MG63 (cell line): ENCODE results near the gene PHF21A. TPM values are rescaled to one million over a fixed set of nuclear protein-coding genes. Genes with fewer than 3 reads are reported as not detected.
A peak's percentile ranks its signal among the peaks of the same experiment; 100 is the strongest.

Source experiments
- DNase-seq: peaks from one replicate; pipeline ENCODE4 v3.0.0-alpha.2; 2020
- H3K27me3 ChIP-seq: fragments of 250-450 bp; sonication (Bioruptor Pico); 2 replicates; pipeline ENCODE4 v1.5.1; 2020; ENCODE audit warnings: mild to moderate bottlenecking, moderate library complexity
- H3K36me3 ChIP-seq: fragments of 250-450 bp; sonication (Bioruptor Pico); 2 replicates; pipeline ENCODE4 v1.5.1; 2020; ENCODE audit warnings: mild to moderate bottlenecking, moderate library complexity
- H3K4me3 ChIP-seq: fragments of 250-450 bp; sonication (Bioruptor Pico); 2 replicates; pipeline ENCODE4 v1.5.1; 2020; ENCODE audit warnings: mild to moderate bottlenecking, moderate library complexity
- H3K9me3 ChIP-seq: fragments of 250-450 bp; sonication (Bioruptor Pico); 2 replicates; pipeline ENCODE4 v1.5.1; 2020; ENCODE audit warnings: mild to moderate bottlenecking, moderate library complexity
- total RNA-seq: library from RNA; depleted of rRNA; stranded (reverse); fragments of >200 nt; shearing (Covaris generic); gene quantifications from 2 replicates; pipeline ENCODE4 v1.2.3, GENCODE V29; 2014; ENCODE audit warnings: low replicate concordance; rRNA removed

The PHF21A gene
- total RNA-seq, 1 experiment from 2014 or later: 2.0 TPM

- H3K4me3 ChIP-seq: no peak overlapping the region
- DNase-seq: no peak
- H3K27me3 ChIP-seq: no peaks in the 10 kb centered on the region
- H3K9me3 ChIP-seq: no peaks in the 10 kb centered on the region
- H3K36me3 ChIP-seq: no peaks in the 10 kb centered on the region
Measured at GRCh38 chr11:45886816-45887520, 234.3 kb downstream of the PHF21A start.

GRCh38 chr11:45885921-45886721 lies 235.1 kb downstream of the PHF21A start:
- no peaks in the 10 kb centered on the region for H3K9me3 ChIP-seq
- H3K27me3 ChIP-seq: no peaks in the 10 kb centered on the region
- no peak overlapping the region for H3K4me3 ChIP-seq
- no peak for DNase-seq
- H3K36me3 ChIP-seq: no peaks in the 10 kb centered on the region

- H3K9me3 ChIP-seq: no peaks in the 10 kb centered on the region
- DNase-seq: peak; percentile 19
Measured at GRCh38 chr11:45885274-45885920, 235.9 kb downstream of the PHF21A start, which contains the start of gene MAPK8IP1. MAPK8IP1 (plus strand) TSS chr11:45885651; CDS start chr11:45885821, 170 bp downstream.

GRCh38 chr11:45884596-45885185 lies 236.6 kb downstream of the PHF21A start:
- H3K27me3 ChIP-seq: no peaks in the 10 kb centered on the region
- H3K4me3 ChIP-seq: no peak overlapping the region
- DNase-seq: no peak
- no peaks in the 10 kb centered on the region for H3K36me3 ChIP-seq
- H3K9me3 ChIP-seq: no peaks in the 10 kb centered on the region

More at GRCh38 chr11:45885274-45885920, 235.9 kb downstream of the PHF21A start, which contains the start of gene MAPK8IP1:
- Histone ChIP-seq H3K36me3 (no peaks in the 10 kb centered on the region), H3K4me3 (peak within 1 kb of the TSS; percentile 25), H3K27me3 (no peaks in the 10 kb centered on the region)

Other genes starting within 250 kb of the PHF21A start
- 2.6 and 15.5 TPM in 2 replicates for gene MAPK8IP1, start 235.8 kb downstream of the PHF21A start, total RNA-seq
- gene FREY1, start 214.2 kb downstream of the PHF21A start, total RNA-seq: 0.72 and 5.0 TPM in 2 replicates
- 20.5 and 31.6 TPM in 2 replicates for gene PEX16, start 203.6 kb downstream of the PHF21A start, total RNA-seq
- gene LARGE2, start 198.8 kb downstream of the PHF21A start, total RNA-seq: not detected in 2 replicates
- 2.5 and 12.5 TPM in 2 replicates for gene CREB3L1, start 156.2 kb upstream of the PHF21A start, total RNA-seq
- gene DGKZ, start 226.0 kb upstream of the PHF21A start, total RNA-seq: 33.4 and 45.4 TPM in 2 replicates